GM23338 (cell line): ENCODE measurements around the gene PLG. TPM values are rescaled to one million over a fixed set of nuclear protein-coding genes. Genes with fewer than 3 reads are reported as not detected.

ENCODE experiments used
- ATAC-seq: fragments of 200-7000 bp; cut with Tn5 transposase; 3 replicates; pipeline ENCODE4 v1.9.1; 2020
- DNase-seq: peaks from one replicate; pipeline ENCODE4 v3.0.0-alpha.2; 2015; ENCODE audit warnings: low spot score
- H2AFZ ChIP-seq: fragments of 200-600 bp; sonication (generic); 2 replicates; pipeline ENCODE4 v1.8.0; 2016; ENCODE audit warnings: antibody characterized with exemption, mild to moderate bottlenecking, moderate library complexity
- H3F3A ChIP-seq: fragments of 200-600 bp; sonication (generic); replicated peaks from 2 replicates; pipeline ENCODE4 v1.8.0; 2017; ENCODE audit warnings: antibody characterized with exemption, mixed run types, low read depth
- H3K27ac ChIP-seq: fragments of 200-600 bp; sonication (generic); 2 replicates; pipeline ENCODE4 v1.6.1; 2016; ENCODE audit warnings: low read depth
- H3K27me3 ChIP-seq: fragments of 200-600 bp; sonication (generic); 2 replicates; pipeline ENCODE4 v1.8.0; 2016; ENCODE audit warnings: mild to moderate bottlenecking, mixed run types, moderate library complexity; ENCODE audit not compliant: insufficient read depth
- H3K36me3 ChIP-seq: fragments of 200-600 bp; sonication (generic); 2 replicates; pipeline ENCODE4 v1.8.0; 2016; ENCODE audit warnings: mild to moderate bottlenecking; ENCODE audit not compliant: insufficient read depth
- H3K4me1 ChIP-seq: fragments of 200-600 bp; sonication (generic); 2 replicates; pipeline ENCODE4 v1.8.0; 2016; ENCODE audit warnings: mild to moderate bottlenecking, moderate library complexity; ENCODE audit not compliant: insufficient read depth
- H3K4me2 ChIP-seq: fragments of 200-600 bp; sonication (generic); 2 replicates; pipeline ENCODE4 v1.7.1; 2017; ENCODE audit warnings: mixed run types
- H3K4me3 ChIP-seq: fragments of 200-600 bp; sonication (generic); 2 replicates; pipeline ENCODE4 v1.6.1; 2016; ENCODE audit warnings: mixed run types
- H3K79me2 ChIP-seq: fragments of 200-600 bp; sonication (generic); replicated peaks from 2 replicates; pipeline ENCODE4 v1.8.0; 2017; ENCODE audit warnings: mild to moderate bottlenecking; ENCODE audit not compliant: insufficient read depth
- H3K9me2 ChIP-seq: fragments of 200-600 bp; sonication (generic); 2 replicates; pipeline ENCODE4 v1.8.0; 2017; ENCODE audit not compliant: insufficient read depth
- H4K20me1 ChIP-seq: fragments of 200-600 bp; sonication (generic); replicated peaks from 2 replicates; pipeline ENCODE4 v1.8.0; 2017; ENCODE audit warnings: mild to moderate bottlenecking; ENCODE audit not compliant: insufficient read depth
- H3K27ac Mint-ChIP-seq: 2 replicates; pipeline ENCODE4 v1.8.0; 2020; ENCODE audit warnings: inconsistent platforms, mild to moderate bottlenecking, moderate library complexity, mixed read lengths
- H3K27me3 Mint-ChIP-seq: 3 replicates; pipeline ENCODE4 v1.8.0; 2022; ENCODE audit warnings: low read depth, mild to moderate bottlenecking, moderate library complexity, mixed read lengths, inconsistent platforms; ENCODE audit not compliant: insufficient read depth, poor library complexity
- H3K36me3 Mint-ChIP-seq: 3 replicates; pipeline ENCODE4 v1.8.0; 2021; ENCODE audit warnings: low read depth, mild to moderate bottlenecking, inconsistent platforms, moderate library complexity, mixed read lengths
- H3K4me1 Mint-ChIP-seq: 3 replicates; pipeline ENCODE4 v1.8.0; 2020; ENCODE audit warnings: mild to moderate bottlenecking, inconsistent platforms, mixed read lengths
- H3K4me3 Mint-ChIP-seq: 3 replicates; pipeline ENCODE4 v1.8.0; 2021; ENCODE audit warnings: moderate library complexity, mild to moderate bottlenecking, inconsistent platforms, mixed read lengths
- H3K9me3 Mint-ChIP-seq: 3 replicates; pipeline ENCODE4 v1.8.0; 2020; ENCODE audit warnings: moderate library complexity, mild to moderate bottlenecking, inconsistent platforms, mixed read lengths
- CREB1 ChIP-seq: fragments of 250-450 bp; sonication (Bioruptor Pico); IDR thresholded peaks from 2 replicates; pipeline ENCODE4 v1.5.0; 2020; ENCODE audit warnings: low read depth, mild to moderate bottlenecking, moderate library complexity
- ETS1 ChIP-seq: IDR thresholded peaks from 2 replicates; pipeline ENCODE4 v1.6.1; 2016; ENCODE audit warnings: antibody characterized with exemption
- EZH2 ChIP-seq: fragments of 200-600 bp; sonication (generic); IDR thresholded peaks from one replicate; pipeline ENCODE4 v1.8.0; 2017; ENCODE audit warnings: antibody characterized with exemption, mild to moderate bottlenecking, low read depth; ENCODE audit not compliant: unreplicated experiment
- EZH2phosphoT487 ChIP-seq: fragments of 200-600 bp; sonication (generic); IDR thresholded peaks from one replicate; pipeline ENCODE4 v1.8.1; 2018; ENCODE audit warnings: antibody characterized with exemption; ENCODE audit not compliant: unreplicated experiment
- JUNB ChIP-seq: IDR thresholded peaks from one replicate; pipeline ENCODE4 v1.6.1; 2016; ENCODE audit warnings: antibody characterized with exemption; ENCODE audit not compliant: unreplicated experiment
- NANOG ChIP-seq: IDR thresholded peaks from 2 replicates; pipeline ENCODE4 v1.6.1; 2016; ENCODE audit warnings: antibody characterized with exemption, borderline replicate concordance
- POLR2AphosphoS5 ChIP-seq: IDR thresholded peaks from 2 replicates; pipeline ENCODE4 v1.6.1; 2016; ENCODE audit warnings: antibody characterized with exemption, low read depth
- STAT1 ChIP-seq: IDR thresholded peaks from one replicate; pipeline ENCODE4 v1.6.1; 2016; ENCODE audit warnings: antibody characterized with exemption; ENCODE audit not compliant: unreplicated experiment
- ZNF114 ChIP-seq: fragments of 250-450 bp; sonication (Bioruptor Pico); IDR thresholded peaks from 2 replicates; pipeline ENCODE4 v1.5.0; 2020; ENCODE audit warnings: mild to moderate bottlenecking, moderate library complexity
- ZNF331 ChIP-seq: fragments of 250-450 bp; sonication (Bioruptor Pico); IDR thresholded peaks from 2 replicates; pipeline ENCODE4 v1.5.0; 2020; ENCODE audit warnings: low read depth, mild to moderate bottlenecking, moderate library complexity
- polyA plus RNA-seq: library from polyadenylated mRNA; unstranded; fragments of >200 nt; fragmentation: Nextera tagmentation; extraction: Ambion mirVana; gene quantifications from 2 replicates; pipeline ENCODE4 v1.2.1, GENCODE V29; 2016
- total RNA-seq: library from RNA; depleted of rRNA; stranded (reverse); fragments of >200 nt; shearing (Covaris generic); gene quantifications from 2 replicates; pipeline ENCODE4 v1.2.3, GENCODE V29; 2014
- TF ChIP-seq, protein P1 (sequence below), 2 experiments: fragments of 200-600 bp in 1 of 2; sonication (generic) in 1 of 2; conservative IDR thresholded peaks; 2 replicates each; pipeline versions ENCODE4 v1.5.1 to v1.6.1; 2016 to 2017; ENCODE audit warnings: antibody characterized with exemption in 2 of 2, low read depth in 2 of 2, mild to moderate bottlenecking in 2 of 2, moderate library complexity in 1 of 2
- TF ChIP-seq, protein P2 (sequence below): fragments of 250-450 bp; sonication (Bioruptor Pico); IDR thresholded peaks from 2 replicates; pipeline ENCODE4 v1.5.0; 2020; ENCODE audit warnings: mild to moderate bottlenecking, moderate library complexity
- TF ChIP-seq, protein P3 (sequence below): IDR thresholded peaks from one replicate; pipeline ENCODE4 v1.6.1; 2018; ENCODE audit warnings: antibody characterized with exemption; ENCODE audit not compliant: unreplicated experiment

Gene PLG
- total and polyA plus RNA-seq, 2 experiments from 2014 or later, result not detected

GRCh38 chr6:160798625-160799024 is 96.6 kb downstream of the PLG start:
- Histone ChIP-seq H3F3A (no peaks in the 10 kb centered on the region), H3K79me2 (no peaks in the 10 kb centered on the region), H3K4me2 (no peak overlapping the region), H2AFZ (no peak overlapping the region), H3K36me3 (no peaks in the 10 kb centered on the region), H3K4me1 (peaks cover 4% of the 10 kb centered on the region), H3K27me3 (no peaks in the 10 kb centered on the region), H3K4me3 (no peak overlapping the region), H3K27ac (no peak overlapping the region), H4K20me1 (no peaks in the 10 kb centered on the region), H3K9me2 (peaks cover 5% of the 10 kb centered on the region; the same call in 1 of the 2 replicates)
- Mint-ChIP-seq H3K36me3 (peaks cover 12% of the 10 kb centered on the region; the same call in 2 of the 3 replicates), H3K4me1 (peaks cover 3% of the 10 kb centered on the region), H3K4me3 (no peak overlapping the region), H3K9me3 (peaks cover 26% of the 10 kb centered on the region), H3K27ac (no peak overlapping the region), H3K27me3 (no peaks in the 10 kb centered on the region)
- DNase-seq (no peak), ATAC-seq (no peak)
- TF ChIP-seq STAT1 (no peak), ZNF114 (no peak), CREB1 (CRISPR knock-in tag) (no peak), EZH2phosphoT487 (no peak), ZNF331 (no peak), EZH2 (no peak), ETS1 (no peak), JUNB (no peak), POLR2AphosphoS5 (no peak), NANOG (no peak)
- TF ChIP-seq, protein P1, sequence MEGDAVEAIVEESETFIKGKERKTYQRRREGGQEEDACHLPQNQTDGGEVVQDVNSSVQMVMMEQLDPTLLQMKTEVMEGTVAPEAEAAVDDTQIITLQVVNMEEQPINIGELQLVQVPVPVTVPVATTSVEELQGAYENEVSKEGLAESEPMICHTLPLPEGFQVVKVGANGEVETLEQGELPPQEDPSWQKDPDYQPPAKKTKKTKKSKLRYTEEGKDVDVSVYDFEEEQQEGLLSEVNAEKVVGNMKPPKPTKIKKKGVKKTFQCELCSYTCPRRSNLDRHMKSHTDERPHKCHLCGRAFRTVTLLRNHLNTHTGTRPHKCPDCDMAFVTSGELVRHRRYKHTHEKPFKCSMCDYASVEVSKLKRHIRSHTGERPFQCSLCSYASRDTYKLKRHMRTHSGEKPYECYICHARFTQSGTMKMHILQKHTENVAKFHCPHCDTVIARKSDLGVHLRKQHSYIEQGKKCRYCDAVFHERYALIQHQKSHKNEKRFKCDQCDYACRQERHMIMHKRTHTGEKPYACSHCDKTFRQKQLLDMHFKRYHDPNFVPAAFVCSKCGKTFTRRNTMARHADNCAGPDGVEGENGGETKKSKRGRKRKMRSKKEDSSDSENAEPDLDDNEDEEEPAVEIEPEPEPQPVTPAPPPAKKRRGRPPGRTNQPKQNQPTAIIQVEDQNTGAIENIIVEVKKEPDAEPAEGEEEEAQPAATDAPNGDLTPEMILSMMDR (conservative IDR thresholded peaks at IDR 0.05; ENCODE audit: low read depth in 2 of 2), result no peak
- TF ChIP-seq, protein P2, sequence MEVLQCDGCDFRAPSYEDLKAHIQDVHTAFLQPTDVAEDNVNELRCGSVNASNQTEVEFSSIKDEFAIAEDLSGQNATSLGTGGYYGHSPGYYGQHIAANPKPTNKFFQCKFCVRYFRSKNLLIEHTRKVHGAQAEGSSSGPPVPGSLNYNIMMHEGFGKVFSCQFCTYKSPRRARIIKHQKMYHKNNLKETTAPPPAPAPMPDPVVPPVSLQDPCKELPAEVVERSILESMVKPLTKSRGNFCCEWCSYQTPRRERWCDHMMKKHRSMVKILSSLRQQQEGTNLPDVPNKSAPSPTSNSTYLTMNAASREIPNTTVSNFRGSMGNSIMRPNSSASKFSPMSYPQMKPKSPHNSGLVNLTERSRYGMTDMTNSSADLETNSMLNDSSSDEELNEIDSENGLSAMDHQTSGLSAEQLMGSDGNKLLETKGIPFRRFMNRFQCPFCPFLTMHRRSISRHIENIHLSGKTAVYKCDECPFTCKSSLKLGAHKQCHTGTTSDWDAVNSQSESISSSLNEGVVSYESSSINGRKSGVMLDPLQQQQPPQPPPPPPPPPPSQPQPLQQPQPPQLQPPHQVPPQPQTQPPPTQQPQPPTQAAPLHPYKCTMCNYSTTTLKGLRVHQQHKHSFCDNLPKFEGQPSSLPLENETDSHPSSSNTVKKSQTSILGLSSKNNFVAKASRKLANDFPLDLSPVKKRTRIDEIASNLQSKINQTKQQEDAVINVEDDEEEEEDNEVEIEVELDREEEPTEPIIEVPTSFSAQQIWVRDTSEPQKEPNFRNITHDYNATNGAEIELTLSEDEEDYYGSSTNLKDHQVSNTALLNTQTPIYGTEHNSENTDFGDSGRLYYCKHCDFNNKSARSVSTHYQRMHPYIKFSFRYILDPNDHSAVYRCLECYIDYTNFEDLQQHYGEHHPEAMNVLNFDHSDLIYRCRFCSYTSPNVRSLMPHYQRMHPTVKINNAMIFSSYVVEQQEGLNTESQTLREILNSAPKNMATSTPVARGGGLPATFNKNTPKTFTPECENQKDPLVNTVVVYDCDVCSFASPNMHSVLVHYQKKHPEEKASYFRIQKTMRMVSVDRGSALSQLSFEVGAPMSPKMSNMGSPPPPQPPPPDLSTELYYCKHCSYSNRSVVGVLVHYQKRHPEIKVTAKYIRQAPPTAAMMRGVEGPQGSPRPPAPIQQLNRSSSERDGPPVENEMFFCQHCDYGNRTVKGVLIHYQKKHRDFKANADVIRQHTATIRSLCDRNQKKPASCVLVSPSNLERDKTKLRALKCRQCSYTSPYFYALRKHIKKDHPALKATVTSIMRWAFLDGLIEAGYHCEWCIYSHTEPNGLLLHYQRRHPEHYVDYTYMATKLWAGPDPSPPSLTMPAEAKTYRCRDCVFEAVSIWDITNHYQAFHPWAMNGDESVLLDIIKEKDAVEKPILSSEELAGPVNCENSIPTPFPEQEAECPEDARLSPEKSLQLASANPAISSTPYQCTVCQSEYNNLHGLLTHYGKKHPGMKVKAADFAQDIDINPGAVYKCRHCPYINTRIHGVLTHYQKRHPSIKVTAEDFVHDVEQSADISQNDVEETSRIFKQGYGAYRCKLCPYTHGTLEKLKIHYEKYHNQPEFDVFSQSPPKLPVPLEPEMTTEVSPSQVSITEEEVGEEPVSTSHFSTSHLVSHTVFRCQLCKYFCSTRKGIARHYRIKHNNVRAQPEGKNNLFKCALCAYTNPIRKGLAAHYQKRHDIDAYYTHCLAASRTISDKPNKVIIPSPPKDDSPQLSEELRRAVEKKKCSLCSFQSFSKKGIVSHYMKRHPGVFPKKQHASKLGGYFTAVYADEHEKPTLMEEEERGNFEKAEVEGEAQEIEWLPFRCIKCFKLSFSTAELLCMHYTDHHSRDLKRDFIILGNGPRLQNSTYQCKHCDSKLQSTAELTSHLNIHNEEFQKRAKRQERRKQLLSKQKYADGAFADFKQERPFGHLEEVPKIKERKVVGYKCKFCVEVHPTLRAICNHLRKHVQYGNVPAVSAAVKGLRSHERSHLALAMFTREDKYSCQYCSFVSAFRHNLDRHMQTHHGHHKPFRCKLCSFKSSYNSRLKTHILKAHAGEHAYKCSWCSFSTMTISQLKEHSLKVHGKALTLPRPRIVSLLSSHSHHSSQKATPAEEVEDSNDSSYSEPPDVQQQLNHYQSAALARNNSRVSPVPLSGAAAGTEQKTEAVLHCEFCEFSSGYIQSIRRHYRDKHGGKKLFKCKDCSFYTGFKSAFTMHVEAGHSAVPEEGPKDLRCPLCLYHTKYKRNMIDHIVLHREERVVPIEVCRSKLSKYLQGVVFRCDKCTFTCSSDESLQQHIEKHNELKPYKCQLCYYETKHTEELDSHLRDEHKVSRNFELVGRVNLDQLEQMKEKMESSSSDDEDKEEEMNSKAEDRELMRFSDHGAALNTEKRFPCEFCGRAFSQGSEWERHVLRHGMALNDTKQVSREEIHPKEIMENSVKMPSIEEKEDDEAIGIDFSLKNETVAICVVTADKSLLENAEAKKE (CRISPR knock-in tag), result no peak
- TF ChIP-seq, protein P3, sequence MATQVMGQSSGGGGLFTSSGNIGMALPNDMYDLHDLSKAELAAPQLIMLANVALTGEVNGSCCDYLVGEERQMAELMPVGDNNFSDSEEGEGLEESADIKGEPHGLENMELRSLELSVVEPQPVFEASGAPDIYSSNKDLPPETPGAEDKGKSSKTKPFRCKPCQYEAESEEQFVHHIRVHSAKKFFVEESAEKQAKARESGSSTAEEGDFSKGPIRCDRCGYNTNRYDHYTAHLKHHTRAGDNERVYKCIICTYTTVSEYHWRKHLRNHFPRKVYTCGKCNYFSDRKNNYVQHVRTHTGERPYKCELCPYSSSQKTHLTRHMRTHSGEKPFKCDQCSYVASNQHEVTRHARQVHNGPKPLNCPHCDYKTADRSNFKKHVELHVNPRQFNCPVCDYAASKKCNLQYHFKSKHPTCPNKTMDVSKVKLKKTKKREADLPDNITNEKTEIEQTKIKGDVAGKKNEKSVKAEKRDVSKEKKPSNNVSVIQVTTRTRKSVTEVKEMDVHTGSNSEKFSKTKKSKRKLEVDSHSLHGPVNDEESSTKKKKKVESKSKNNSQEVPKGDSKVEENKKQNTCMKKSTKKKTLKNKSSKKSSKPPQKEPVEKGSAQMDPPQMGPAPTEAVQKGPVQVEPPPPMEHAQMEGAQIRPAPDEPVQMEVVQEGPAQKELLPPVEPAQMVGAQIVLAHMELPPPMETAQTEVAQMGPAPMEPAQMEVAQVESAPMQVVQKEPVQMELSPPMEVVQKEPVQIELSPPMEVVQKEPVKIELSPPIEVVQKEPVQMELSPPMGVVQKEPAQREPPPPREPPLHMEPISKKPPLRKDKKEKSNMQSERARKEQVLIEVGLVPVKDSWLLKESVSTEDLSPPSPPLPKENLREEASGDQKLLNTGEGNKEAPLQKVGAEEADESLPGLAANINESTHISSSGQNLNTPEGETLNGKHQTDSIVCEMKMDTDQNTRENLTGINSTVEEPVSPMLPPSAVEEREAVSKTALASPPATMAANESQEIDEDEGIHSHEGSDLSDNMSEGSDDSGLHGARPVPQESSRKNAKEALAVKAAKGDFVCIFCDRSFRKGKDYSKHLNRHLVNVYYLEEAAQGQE, result no peak
